Adrenal gland (tissue), 12 donors: Measurements from ENCODE around the gene NRXN2. TPM values are rescaled to one million over a fixed set of nuclear protein-coding genes. Genes with fewer than 3 reads are reported as not detected.

Experiments
- DNase-seq, 7 donors: peaks; one replicate each; pipeline ENCODE4 v3.0.0-alpha.2; 2019 to 2020
- H3K27ac ChIP-seq, 5 donors: fragments of 200-600 bp; sonication (generic) in 4 of 5; 1 replicate in 3 of 5; 2 replicates in 2 of 5; pipeline versions ENCODE4 v1.5.1 to v1.8.0; 2016 to 2020; ENCODE audit warnings: mild to moderate bottlenecking in 1 of 5
- H3K27me3 ChIP-seq: fragments of 200-600 bp; 2 replicates; pipeline ENCODE4 v1.8.0; 2021
- H3K36me3 ChIP-seq, 2 donors: fragments of 200-600 bp; replicated peaks in 1 of 2; 1 replicate in 1 of 2; 2 replicates in 1 of 2; pipeline versions ENCODE4 v1.5.1 to v1.8.0; 2018 to 2022
- H3K4me1 ChIP-seq, 2 donors: fragments of 200-600 bp; replicated peaks in 1 of 2; 1 replicate in 1 of 2; 2 replicates in 1 of 2; pipeline versions ENCODE4 v1.5.1 to v1.8.0; 2018 to 2021
- H3K4me3 ChIP-seq, 4 donors: fragments of 200-600 bp; sonication (generic) in 3 of 4; one replicate each; pipeline ENCODE4 v1.5.1; 2016 to 2018
- H3K9me3 ChIP-seq, 3 donors: fragments of 200-600 bp; sonication (generic) in 1 of 3; replicated peaks in 1 of 3; 1 replicate in 2 of 3; 2 replicates in 1 of 3; pipeline versions ENCODE4 v1.5.1 to v1.8.0; 2016 to 2021
- POLR2A ChIP-seq, 2 donors: fragments of 450-650 bp; IDR thresholded peaks; one replicate each; pipeline ENCODE4 v1.6.1; 2017; ENCODE audit warnings: antibody characterized with exemption in 2 of 2, mild to moderate bottlenecking in 2 of 2, moderate library complexity in 1 of 2
- WGBS, 4 donors: extraction: QIAGEN DNeasy Blood & Tissue Kit in 2 of 4; methylation state at CpG; one replicate each; pipeline versions ENCODE4 v1.1.5 to v1.1.7; 2013 to 2017; 5-methylcytosine and 5-hydroxymethylcytosine counted together
- intact Hi-C, 2 donors: fragments of 100-400 bp; cut with DNase I; formaldehyde crosslinking; loops; one replicate each; pipeline versions ENCODE4 v1.14.1 to v1.15.0; 2022 to 2023
- polyA plus RNA-seq, 3 donors: library from polyadenylated mRNA; stranded (reverse); fragments of 200-250 nt in 2 of 3; fragments of 350-450 nt in 1 of 3; fragmentation: Illumina TruSeq in 1 of 3; extraction: RNeasy Lipid Tissue Mini Kit (QIAGEN cat#74804) in 1 of 3; gene quantifications; one replicate each; pipeline ENCODE4 v1.2.3, GENCODE V29; 2013 to 2014
- total RNA-seq, 9 donors: library from RNA; depleted of rRNA in 4 of 9; stranded (reverse); fragments of >200 nt in 4 of 9; fragments of 120-200 nt in 1 of 9; fragmentation: NEBNext Ultra II Directional in 1 of 9; extraction: Animal tissue kit (Norgen Biotek cat#: 25700) in 1 of 9; gene quantifications; one replicate each; pipeline versions ENCODE4 v1.1.0 to v1.2.4, GENCODE V29; 2013 to 2023
- TF ChIP-seq, protein P1 (sequence below), 6 experiments: fragments of 450-650 bp in 4 of 6; fragments of 200-600 bp in 2 of 6; sonication (generic) in 1 of 6; IDR thresholded peaks; 1 replicate in 5 of 6; 2 replicates in 1 of 6; pipeline versions ENCODE4 v1.5.1 to v1.8.0; 2016 to 2021; ENCODE audit warnings: antibody characterized with exemption in 6 of 6, mild to moderate bottlenecking in 2 of 6, moderate library complexity in 1 of 6
- donor health status: healthy with polysubstance abuse.
- donor health status: Bipolar disorder and iron deficiency.
- donor health status: DM: yes; HTN: yes; CAD: no.
- donor health status: DM: no; HTN: no; CAD: no.
- donor health status: DM: no; HTN: no; CAD: no.
- donor health status: DM: yes; HTN: yes; CAD: no.

Gene NRXN2
- total and polyA plus RNA-seq, 12 donors = 1.7 to 17.1 (median 4.9) TPM

DNA sequence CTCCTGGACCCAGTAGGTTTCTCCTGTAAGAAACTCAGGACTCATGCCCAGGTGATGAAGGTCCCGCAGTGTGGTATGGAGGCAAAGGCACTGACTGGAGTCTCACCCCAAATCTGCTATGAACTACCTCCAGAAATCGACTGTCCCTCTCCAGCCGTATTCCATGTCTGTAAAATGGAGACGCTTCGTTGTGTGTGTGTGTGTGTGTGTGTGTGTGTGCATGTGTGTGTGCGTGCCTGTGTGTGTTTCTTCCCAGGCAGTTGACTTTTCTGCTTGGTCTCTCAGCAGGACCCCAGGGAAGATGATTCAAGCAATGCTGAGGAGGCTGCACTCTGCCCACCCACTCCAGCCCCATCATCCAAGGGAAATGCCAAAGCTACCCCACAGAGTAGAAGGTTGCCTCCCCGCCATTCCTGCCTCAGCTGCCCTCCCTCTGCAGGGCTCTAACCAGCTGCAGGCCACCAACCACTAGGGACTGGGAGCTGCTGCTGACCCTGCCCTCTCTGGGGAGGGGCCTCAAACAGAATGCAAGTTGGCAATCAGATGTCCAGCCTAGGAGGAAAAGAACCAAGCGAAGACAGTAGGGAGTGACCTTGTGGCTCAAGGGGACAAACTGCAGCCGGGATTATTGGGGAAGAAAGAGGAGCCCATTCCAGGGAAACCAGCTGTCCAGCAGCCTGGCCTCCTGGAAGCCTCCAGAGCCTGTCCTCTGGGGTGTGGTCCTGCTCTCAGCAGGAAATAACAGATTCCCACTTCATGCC, 75.8 kb downstream of the NRXN2 start:
- peaks cover 11% of the 10 kb centered on the region for H3K27me3 ChIP-seq
- no peak overlapping the region for H3K4me3 ChIP-seq
- H3K4me1 ChIP-seq = no peaks in the 10 kb centered on the region
- intact Hi-C loops = no loop called here
- TF ChIP-seq POLR2A (IDR thresholded peaks at IDR 0.05) = no peak
- TF ChIP-seq, protein P1, sequence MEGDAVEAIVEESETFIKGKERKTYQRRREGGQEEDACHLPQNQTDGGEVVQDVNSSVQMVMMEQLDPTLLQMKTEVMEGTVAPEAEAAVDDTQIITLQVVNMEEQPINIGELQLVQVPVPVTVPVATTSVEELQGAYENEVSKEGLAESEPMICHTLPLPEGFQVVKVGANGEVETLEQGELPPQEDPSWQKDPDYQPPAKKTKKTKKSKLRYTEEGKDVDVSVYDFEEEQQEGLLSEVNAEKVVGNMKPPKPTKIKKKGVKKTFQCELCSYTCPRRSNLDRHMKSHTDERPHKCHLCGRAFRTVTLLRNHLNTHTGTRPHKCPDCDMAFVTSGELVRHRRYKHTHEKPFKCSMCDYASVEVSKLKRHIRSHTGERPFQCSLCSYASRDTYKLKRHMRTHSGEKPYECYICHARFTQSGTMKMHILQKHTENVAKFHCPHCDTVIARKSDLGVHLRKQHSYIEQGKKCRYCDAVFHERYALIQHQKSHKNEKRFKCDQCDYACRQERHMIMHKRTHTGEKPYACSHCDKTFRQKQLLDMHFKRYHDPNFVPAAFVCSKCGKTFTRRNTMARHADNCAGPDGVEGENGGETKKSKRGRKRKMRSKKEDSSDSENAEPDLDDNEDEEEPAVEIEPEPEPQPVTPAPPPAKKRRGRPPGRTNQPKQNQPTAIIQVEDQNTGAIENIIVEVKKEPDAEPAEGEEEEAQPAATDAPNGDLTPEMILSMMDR (IDR thresholded peaks at IDR 0.05) = no peak
- DNase-seq = no peak
- H3K9me3 ChIP-seq = no peaks in the 10 kb centered on the region
- H3K27ac ChIP-seq = no peak overlapping the region
- no peaks in the 10 kb centered on the region for H3K36me3 ChIP-seq
- 79 to 90% (median 85%) methylated on average over 8 to 9 of the region's 9 CpGs for WGBS, 4 donors

DNA sequence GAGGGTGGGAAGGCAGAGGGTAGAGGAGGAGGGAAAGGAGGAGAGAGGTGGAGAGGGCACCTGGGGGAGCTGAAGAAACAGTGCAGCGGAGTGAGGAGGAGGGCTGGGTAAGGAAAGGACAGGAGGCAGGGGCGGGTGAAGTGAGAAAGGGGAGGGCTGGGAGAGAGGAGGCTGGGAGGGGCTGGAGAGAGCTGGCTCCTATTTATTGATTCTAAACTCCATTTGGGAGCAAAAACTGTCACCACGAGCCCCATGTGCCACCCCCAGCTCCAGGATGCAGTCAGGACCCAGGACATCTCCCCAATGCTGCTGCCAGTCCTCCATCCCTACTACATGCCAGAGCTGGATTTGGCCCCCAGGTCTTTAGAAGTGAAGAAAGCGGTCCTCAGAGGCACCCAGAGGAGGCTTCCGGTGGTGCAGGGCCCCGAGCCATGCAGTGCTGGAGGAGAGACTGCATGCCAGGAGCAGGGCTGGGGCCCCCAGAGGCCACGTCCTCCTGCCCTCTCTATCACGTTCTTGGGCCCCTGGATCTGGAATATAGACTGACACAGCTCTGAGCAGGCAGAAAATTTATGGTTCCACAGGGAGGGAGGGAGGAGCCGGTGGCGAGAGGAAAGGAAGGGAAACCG, 78.2 kb downstream of the NRXN2 start:
- Histone ChIP-seq H3K4me1 (no peaks in the 10 kb centered on the region), H3K4me3 (no peak overlapping the region), H3K9me3 (no peaks in the 10 kb centered on the region), H3K36me3 (no peaks in the 10 kb centered on the region), H3K27ac (no peak overlapping the region), H3K27me3 (peaks cover 14% of the 10 kb centered on the region)
- WGBS, 4 donors = 49 to 61% (median 56%) methylated on average over 7 to 11 of the region's 11 CpGs
- no peak for TF ChIP-seq POLR2A (IDR thresholded peaks at IDR 0.05)
- TF ChIP-seq, protein P1 (IDR thresholded peaks at IDR 0.05) = peak in 2 of 6 experiments; percentile 8 to 17
- intact Hi-C loops = no loop called here
- DNase-seq = no peak

DNA sequence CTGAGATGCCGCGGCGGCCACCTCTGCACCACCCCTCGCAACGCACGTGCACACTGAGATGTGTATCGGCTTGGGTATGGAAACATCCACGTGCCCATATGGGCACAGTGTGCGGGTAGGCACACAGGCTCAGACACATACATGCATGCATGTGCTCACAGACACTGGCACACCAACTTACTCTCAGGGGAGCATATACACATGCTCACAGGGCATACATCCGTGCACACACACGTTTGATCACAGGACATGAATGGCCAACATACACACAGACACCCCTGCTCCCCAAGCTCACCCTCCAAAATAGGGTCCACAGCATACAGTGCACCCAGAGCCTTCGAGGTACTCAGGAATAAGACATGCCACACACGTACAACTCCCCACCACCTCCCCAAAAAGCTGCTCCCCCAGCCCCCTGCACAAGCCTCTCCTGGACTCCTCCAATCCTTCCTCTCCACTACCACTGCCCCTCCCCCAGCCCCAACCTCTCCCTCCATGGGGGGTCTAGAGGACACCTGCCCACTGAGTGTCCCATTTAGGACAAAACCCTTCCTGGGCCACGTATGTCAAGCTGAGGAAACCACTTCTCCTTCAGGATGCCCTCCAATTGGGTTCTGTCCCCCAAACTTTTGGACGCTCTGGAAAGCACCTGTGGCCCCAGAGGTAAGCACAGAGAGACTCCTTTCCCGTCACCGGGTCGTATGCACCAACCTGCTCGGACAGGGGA, 78.9 kb downstream of the NRXN2 start:
- WGBS, 4 donors = 24 to 51% (median 27%) methylated on average over 7 to 19 of the region's 19 CpGs
- Histone ChIP-seq H3K27me3 (peaks cover 14% of the 10 kb centered on the region), H3K27ac (no peak overlapping the region), H3K4me1 (no peaks in the 10 kb centered on the region), H3K4me3 (peak overlapping the region in 1 of 4 donors; percentile 48), H3K36me3 (no peaks in the 10 kb centered on the region), H3K9me3 (no peaks in the 10 kb centered on the region)
- TF ChIP-seq, protein P1 (IDR thresholded peaks at IDR 0.05) = no peak
- TF ChIP-seq POLR2A (IDR thresholded peaks at IDR 0.05) = no peak
- no peak for DNase-seq
- intact Hi-C loops = no loop called here

DNA sequence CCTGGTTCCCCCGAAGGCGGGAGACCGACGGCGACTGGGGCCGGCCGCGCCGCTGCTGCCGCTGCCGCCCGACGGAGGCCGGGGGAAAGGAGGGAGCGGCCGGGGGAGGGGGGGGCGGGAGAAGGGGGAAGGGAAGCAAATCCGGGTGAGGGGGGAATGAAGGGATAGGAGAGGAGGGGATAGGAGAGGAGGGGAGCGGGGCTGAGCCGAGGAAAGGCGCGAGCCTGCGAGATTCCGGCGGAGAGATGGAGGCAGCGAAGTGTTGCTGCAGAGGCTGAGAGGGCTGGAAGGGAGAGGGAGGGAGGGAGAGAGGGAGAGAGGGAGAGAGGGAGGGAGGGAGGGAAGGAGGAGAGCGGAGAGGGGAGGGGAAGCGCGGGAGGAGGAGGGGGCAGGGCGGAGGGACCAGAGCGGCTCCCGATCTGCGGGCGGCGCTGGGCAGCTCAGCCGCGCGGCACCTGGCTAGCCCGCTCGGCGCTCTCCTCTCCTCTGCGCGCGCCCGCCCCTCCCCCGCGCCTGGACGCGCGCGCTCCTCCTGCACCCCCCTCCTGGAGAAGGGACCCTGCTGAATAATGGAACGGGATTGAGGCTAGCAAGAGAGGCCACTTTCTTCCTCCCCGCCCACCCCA, 79.6 kb downstream of the NRXN2 start:
- peak in 1 of 7 donors; percentile 31 for DNase-seq
- intact Hi-C loops = no loop called here

More for the DNA sequence above, 79.6 kb downstream of the NRXN2 start:
- Histone ChIP-seq H3K27me3 (peaks cover 14% of the 10 kb centered on the region), H3K4me3 (peak overlapping the region in 1 of 4 donors; percentile 48), H3K27ac (peak overlapping the region in 2 of 5 donors; percentile 3 to 29), H3K4me1 (no peaks in the 10 kb centered on the region), H3K36me3 (no peaks in the 10 kb centered on the region), H3K9me3 (no peaks in the 10 kb centered on the region)
- TF ChIP-seq, protein P1 (IDR thresholded peaks at IDR 0.05) = no peak
- no peak for TF ChIP-seq POLR2A (IDR thresholded peaks at IDR 0.05)
- 1 to 3% (median 1%) methylated on average over 19 to 50 of the region's 53 CpGs for WGBS, 4 donors
